NCI-H526 treated with DMSO at 0.1 percent for 48 hours (cell line): Measurements from ENCODE around the gene SEMA3G.

ENCODE experiments used
- DNase-seq: peaks from one replicate; lab custom pipeline; 2025; lab: John Stamatoyannopoulos, UW

Gene SEMA3G

DNA sequence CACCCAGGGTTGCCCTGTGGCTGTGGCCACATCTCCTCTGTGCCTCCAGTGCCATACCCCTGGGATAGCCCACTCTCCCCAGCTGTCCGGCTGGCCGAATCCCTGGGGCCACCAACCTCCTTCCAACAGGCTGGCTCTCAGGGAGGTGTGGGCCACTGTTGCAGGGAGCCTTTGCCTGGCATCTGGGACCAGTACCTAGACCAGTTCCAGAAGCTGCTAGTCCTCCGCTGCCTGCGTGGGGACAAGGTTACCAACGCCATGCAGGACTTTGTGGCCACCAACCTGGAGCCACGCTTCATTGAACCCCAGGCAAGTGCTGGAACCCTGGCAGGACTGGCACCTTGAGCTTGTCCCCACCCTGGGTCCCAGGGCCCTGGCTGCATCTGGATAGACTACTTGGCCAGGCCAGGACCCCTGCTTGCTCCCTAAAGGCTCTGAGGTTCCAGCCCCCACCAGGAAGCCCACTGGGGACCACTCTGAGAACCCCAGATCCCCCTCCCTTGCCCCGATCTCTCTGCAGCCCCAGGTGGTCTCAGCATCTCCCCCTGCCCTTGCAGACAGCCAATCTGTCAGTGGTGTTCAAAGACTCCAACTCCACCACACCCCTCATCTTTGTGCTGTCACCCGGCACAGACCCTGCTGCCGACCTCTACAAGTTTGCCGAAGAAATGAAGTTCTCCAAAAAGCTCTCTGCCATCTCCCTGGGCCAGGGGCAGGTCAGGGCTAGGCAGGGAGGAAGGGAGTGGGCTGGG, 50.0 kb downstream of the SEMA3G start:
- no peak for DNase-seq

GRCh38 chr3:52393959-52394670, 50.8 kb downstream of the SEMA3G start:
- no peak for DNase-seq

GRCh38 chr3:52393131-52393807, 51.6 kb downstream of the SEMA3G start:
- no peak for DNase-seq

DNA sequence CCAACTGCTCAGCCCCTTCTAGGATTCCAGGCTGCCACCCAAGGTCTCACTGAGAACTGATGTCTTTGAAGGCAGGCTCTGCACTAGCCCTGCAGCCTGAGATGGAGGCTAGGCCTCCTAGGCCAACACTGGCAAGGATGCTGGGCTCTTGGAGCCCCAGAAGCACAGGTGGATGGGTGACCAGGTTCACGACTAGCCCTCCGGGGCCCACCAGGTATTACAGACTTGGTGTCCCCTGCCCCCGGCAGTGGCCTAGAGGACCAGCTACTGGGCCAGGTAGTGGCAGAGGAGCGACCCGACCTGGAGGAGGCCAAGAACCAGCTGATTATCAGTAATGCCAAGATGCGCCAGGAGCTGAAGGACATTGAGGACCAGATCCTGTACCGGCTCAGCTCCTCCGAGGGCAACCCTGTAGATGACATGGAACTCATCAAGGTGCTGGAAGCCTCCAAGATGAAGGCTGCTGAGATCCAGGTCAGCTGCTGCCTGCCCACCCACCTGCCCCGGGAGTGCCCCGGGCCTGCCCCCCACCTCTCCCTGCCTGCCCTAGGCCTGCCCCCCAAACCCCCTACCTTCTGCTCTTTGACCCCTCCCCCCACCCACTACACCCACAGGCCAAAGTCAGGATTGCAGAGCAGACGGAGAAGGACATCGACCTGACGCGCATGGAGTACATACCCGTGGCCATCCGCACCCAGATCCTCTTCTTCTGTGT, 52.5 kb downstream of the SEMA3G start:
- DNase-seq = no peak

- DNase-seq = no peak
These were observed 53.8 kb downstream of the SEMA3G start for GRCh38 chr3:52391096-52391495.

DNA sequence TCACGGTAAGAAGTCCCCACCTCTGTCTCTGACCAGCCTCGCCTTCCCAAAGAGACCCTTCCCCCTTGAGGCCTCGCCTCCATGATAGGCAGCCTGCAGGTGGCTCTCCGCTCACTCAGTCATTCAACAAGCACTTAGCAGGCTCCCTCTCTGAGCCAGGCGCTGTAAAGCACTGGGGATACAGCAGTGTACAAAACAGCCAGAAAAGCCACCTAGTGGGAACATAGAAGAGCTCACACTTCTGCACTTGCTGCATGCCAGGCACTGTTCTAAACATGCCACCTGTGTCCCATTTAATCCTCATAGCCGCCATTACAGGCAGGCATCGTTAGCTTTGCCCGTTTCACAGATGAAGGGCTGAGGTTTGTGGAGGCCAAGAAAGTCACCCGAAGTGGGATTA, 56.0 kb downstream of the SEMA3G start:
- DNase-seq = no peak

DNA sequence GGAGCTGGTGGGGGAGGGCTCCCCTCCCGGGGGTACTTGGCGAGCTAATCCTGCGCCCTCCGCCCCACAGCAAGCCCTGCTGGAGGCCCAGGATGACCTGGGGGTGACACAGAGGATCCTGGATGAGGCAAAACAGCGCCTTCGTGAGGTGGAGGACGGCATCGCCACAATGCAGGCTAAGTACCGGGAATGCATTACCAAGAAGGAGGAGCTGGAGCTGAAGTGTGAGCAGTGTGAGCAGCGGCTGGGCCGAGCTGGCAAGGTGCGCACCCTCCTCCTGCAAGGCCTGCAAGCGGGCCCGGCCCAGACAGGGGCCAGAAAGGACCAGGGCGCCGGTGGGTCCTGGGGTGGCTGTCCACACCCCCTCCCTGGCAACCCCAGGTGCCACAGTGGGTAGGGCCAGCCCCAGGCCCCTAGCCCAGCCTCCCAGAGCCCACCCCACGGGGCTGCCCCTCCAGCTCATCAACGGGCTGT, 56.5 kb downstream of the SEMA3G start:
- no peak for DNase-seq

GRCh38 chr3:52387481-52387880, 57.4 kb downstream of the SEMA3G start:
- DNase-seq = no peak

DNA sequence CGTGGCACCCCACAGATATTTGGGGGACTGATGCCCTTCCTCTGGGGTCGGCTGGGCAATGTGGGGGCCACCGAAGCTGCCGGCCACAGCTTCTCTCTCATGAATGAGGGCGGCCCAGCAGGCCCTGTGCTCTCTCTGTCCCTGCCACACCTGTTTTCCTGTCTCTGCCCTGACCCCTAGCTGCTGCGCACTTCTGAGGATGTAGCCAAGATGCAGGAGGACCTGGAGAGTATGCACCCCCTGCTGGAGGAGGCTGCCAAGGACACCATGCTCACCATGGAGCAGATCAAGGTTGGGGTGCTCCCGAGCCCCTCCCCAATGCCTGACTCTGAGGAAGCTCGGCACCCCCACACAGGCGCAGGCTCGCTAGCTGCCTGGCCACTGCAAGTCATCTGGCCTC, 59.7 kb downstream of the SEMA3G start:
- peak; percentile 60 for DNase-seq

DNA sequence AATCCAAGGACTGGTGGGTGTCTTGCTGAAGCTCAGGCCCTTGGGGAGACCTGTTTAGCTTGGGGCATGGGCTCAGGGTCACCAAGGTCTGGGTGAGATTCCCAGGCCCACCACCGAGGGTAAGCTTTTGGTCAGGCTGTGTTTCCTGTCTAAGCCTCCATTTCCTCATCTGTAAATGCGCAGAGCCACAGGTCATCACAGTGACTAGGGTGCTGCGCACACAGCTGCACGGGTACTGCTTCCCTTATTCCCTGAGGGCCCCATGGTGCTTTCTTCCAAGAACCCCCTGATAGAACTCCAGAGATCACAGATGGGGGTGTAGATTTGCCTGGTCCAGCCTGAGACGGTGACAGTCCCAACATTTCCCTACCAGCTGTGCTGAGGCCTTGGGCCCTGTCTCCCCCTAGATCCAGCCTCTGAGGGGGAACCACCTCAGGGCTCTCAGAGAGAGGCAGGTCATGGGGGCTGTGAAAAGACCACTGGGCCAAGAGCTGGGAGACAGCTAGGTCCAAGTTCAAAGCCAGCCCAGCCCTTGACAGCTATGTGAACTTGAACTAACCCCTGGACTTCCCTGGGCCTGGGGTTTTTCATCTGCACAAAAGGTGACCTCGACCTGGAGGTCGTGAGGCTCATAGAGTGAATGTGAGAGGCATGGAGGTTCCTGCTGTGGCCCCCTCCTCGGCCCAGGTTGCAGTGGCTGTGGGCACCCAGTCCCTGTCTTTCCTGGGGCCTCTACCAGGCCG, 60.7 kb downstream of the SEMA3G start:
- DNase-seq = no peak

DNA sequence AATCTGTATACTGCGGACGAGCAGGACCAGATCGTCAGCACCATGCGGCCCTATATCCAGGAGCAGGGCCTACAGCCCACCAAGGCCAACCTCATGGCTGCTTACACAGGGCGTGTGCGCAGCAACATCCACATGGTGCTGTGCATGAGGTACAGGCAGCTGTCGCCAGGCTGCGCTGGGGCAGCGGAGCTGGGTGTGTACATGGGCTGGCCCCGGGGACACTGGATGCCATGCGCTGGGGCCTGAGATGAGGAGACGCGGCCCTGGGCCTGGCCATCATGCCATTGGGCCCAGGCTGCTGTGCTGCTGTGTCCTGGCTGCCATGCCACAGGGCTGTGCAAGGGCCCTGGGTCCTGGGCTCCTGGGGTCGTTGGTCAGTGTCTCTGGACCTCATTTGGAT, 61.5 kb downstream of the SEMA3G start:
- no peak for DNase-seq
